COR-L47 (cell line): ENCODE measurements around the gene RASAL1.

ENCODE experiments used
- DNase-seq: peaks from one replicate; lab custom pipeline; 2025; lab: John Stamatoyannopoulos, UW

Gene RASAL1

GRCh38 chr12:113115455-113116126, 20.0 kb downstream of the RASAL1 start:
- DNase-seq: no peak

- no peak for DNase-seq
Measured at GRCh38 chr12:113114447-113115178, 20.9 kb downstream of the RASAL1 start.

GRCh38 chr12:113113397-113113796, 22.2 kb downstream of the RASAL1 start:
- DNase-seq: no peak

- no peak for DNase-seq
Measured at GRCh38 chr12:113112043-113112899, 23.3 kb downstream of the RASAL1 start.

GRCh38 chr12:113111247-113111646, 24.3 kb downstream of the RASAL1 start:
- no peak for DNase-seq

GRCh38 chr12:113109872-113110599, 25.5 kb downstream of the RASAL1 start:
- DNase-seq: no peak

- DNase-seq: no peak
Measured at GRCh38 chr12:113109360-113109759, 26.2 kb downstream of the RASAL1 start.

GRCh38 chr12:113108308-113108707, 27.3 kb downstream of the RASAL1 start:
- DNase-seq: no peak

- DNase-seq: no peak
Measured at GRCh38 chr12:113106361-113106760, 29.2 kb downstream of the RASAL1 start.

GRCh38 chr12:113105606-113106271, 29.8 kb downstream of the RASAL1 start:
- DNase-seq: no peak

GRCh38 chr12:113104953-113105510, 30.5 kb downstream of the RASAL1 start:
- no peak for DNase-seq

- DNase-seq: peak; percentile 51
Measured at GRCh38 chr12:113103756-113104450, 31.7 kb downstream of the RASAL1 start.

- no peak for DNase-seq
Measured at GRCh38 chr12:113102811-113103210, 32.8 kb downstream of the RASAL1 start.

GRCh38 chr12:113101751-113102150, 33.8 kb downstream of the RASAL1 start:
- DNase-seq: no peak

GRCh38 chr12:113099764-113100163, 35.8 kb downstream of the RASAL1 start:
- no peak for DNase-seq

GRCh38 chr12:113099364-113099763, 36.2 kb downstream of the RASAL1 start:
- DNase-seq: no peak

GRCh38 chr12:113098441-113099028, 37.0 kb downstream of the RASAL1 start:
- peak; percentile 92 for DNase-seq

GRCh38 chr12:113097716-113098440, 37.7 kb downstream of the RASAL1 start:
- DNase-seq: peak; percentile 52
